ENCODE results near the gene EPB41L3. TPM values are rescaled to one million over a fixed set of nuclear protein-coding genes. Genes with fewer than 3 reads are reported as not detected.

Gene EPB41L3
- total RNA-seq, 2 experiments from 2014 or later = not detected

DNA sequence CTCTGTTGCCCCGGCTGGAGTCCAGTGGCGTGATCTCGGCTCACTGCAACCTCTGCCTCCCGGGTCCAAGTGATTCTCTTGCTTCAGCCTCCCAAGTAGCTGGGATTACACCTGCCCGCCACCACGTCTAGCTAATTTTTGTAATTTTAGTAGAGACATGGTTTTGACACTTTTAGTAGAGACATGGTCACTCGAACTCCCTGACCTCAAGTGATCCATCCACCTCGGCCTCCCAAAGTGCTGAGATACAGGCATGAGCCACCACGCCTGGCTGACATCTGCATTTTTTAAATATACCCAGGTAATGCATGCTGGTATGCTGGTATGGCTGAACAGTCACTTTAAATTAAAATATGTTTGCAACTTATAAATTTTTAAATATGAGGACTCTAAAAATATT is 91.9 kb downstream of the EPB41L3 start:
- no peak for DNase-seq (ENCODE audit: low spot score)
- CTCF ChIA-PET (ENCODE audit: unreplicated experiment) = no interaction called here
- Histone ChIP-seq H3K36me3 (ENCODE audit: insufficient read depth, low read length) (no peaks in the 10 kb centered on the region), H4K20me1 (ENCODE audit: insufficient read depth, low read length) (no peaks in the 10 kb centered on the region), H3K9me3 (ENCODE audit: low read length) (no peaks in the 10 kb centered on the region), H3K4me3 (ENCODE audit: low read depth, low read length, poor library complexity, severe bottlenecking) (no peak overlapping the region), H3K9me2 (ENCODE audit: insufficient read depth, low read length) (no peaks in the 10 kb centered on the region), H2AFZ (ENCODE audit: low read length) (no peak overlapping the region), H3K79me2 (ENCODE audit: insufficient read depth, low read depth, low read length) (no peaks in the 10 kb centered on the region), H3K4me2 (ENCODE audit: low read length) (no peak overlapping the region), H3K27ac (ENCODE audit: low read depth, low read length, poor library complexity, severe bottlenecking) (no peak overlapping the region), H3K4me1 (ENCODE audit: insufficient read depth, low read length, poor library complexity, severe bottlenecking) (no peaks in the 10 kb centered on the region)
- BruUV-seq (replicated peaks) = no TSS peak
- no peak for TF ChIP-seq EZH2phosphoT487 (IDR thresholded peaks at IDR 0.05; ENCODE audit: borderline replicate concordance, low read depth, low read length)
- TF ChIP-seq CTCF (conservative IDR thresholded peaks at IDR 0.05; ENCODE audit: low read length) = no peak
- intact Hi-C loops (cut with micrococcal nuclease; ENCODE audit: unreplicated experiment) = no loop called here
- POLR2A ChIA-PET = no interaction called here

DNA sequence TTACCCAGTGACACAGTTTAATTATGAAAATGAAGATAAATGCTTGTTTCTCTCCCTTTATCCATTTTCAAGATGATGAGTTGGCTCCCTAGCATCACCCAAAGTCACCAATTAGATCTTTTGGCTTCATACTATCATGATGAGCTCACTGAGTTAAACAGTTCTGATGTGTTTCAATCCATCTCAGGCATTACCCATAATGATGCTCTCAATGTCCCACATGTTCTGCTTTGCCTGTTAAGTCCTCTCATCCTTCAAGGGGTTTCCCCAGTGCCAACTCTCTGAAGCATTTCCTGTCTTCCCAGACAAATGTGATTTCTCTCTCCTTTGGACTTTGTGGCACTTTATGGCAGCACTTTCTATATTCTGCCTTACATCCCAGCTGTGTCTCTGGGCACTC is 92.6 kb downstream of the EPB41L3 start:
- CTCF ChIA-PET (ENCODE audit: unreplicated experiment) = no interaction called here
- Histone ChIP-seq H3K36me3 (ENCODE audit: insufficient read depth, low read length) (no peaks in the 10 kb centered on the region), H3K9me2 (ENCODE audit: insufficient read depth, low read length) (no peaks in the 10 kb centered on the region), H2AFZ (ENCODE audit: low read length) (no peak overlapping the region), H3K4me2 (ENCODE audit: low read length) (no peak overlapping the region), H3K9me3 (ENCODE audit: low read length) (no peaks in the 10 kb centered on the region), H3K79me2 (ENCODE audit: insufficient read depth, low read depth, low read length) (no peaks in the 10 kb centered on the region), H3K27ac (ENCODE audit: low read depth, low read length, poor library complexity, severe bottlenecking) (no peak overlapping the region), H4K20me1 (ENCODE audit: insufficient read depth, low read length) (no peaks in the 10 kb centered on the region), H3K4me1 (ENCODE audit: insufficient read depth, low read length, poor library complexity, severe bottlenecking) (no peaks in the 10 kb centered on the region), H3K4me3 (ENCODE audit: low read depth, low read length, poor library complexity, severe bottlenecking) (no peak overlapping the region)
- no peak for TF ChIP-seq CTCF (conservative IDR thresholded peaks at IDR 0.05; ENCODE audit: low read length)
- TF ChIP-seq EZH2phosphoT487 (IDR thresholded peaks at IDR 0.05; ENCODE audit: borderline replicate concordance, low read depth, low read length) = no peak
- intact Hi-C loops (cut with micrococcal nuclease; ENCODE audit: unreplicated experiment) = no loop called here
- DNase-seq (ENCODE audit: low spot score) = no peak
- no TSS peak for BruUV-seq (replicated peaks)
- POLR2A ChIA-PET = no interaction called here

- CTCF ChIA-PET (ENCODE audit: unreplicated experiment) = no interaction called here
- no peaks in the 10 kb centered on the region for H3K9me3 ChIP-seq (ENCODE audit: low read length)
These were observed 93.8 kb downstream of the EPB41L3 start for GRCh38 chr18:5449858-5450509.

More at GRCh38 chr18:5449858-5450509, 93.8 kb downstream of the EPB41L3 start:
- Histone ChIP-seq H3K9me2 (ENCODE audit: insufficient read depth, low read length) (no peaks in the 10 kb centered on the region), H3K4me2 (ENCODE audit: low read length) (no peak overlapping the region), H2AFZ (ENCODE audit: low read length) (no peak overlapping the region), H4K20me1 (ENCODE audit: insufficient read depth, low read length) (no peaks in the 10 kb centered on the region), H3K4me3 (ENCODE audit: low read depth, low read length, poor library complexity, severe bottlenecking) (no peak overlapping the region), H3K79me2 (ENCODE audit: insufficient read depth, low read depth, low read length) (no peaks in the 10 kb centered on the region), H3K4me1 (ENCODE audit: insufficient read depth, low read length, poor library complexity, severe bottlenecking) (peaks cover 4% of the 10 kb centered on the region), H3K36me3 (ENCODE audit: insufficient read depth, low read length) (no peaks in the 10 kb centered on the region), H3K27ac (ENCODE audit: low read depth, low read length, poor library complexity, severe bottlenecking) (no peak overlapping the region)
- no TSS peak for BruUV-seq (replicated peaks)
- POLR2A ChIA-PET = no interaction called here
- TF ChIP-seq CTCF (conservative IDR thresholded peaks at IDR 0.05; ENCODE audit: low read length) (no peak), EZH2phosphoT487 (IDR thresholded peaks at IDR 0.05; ENCODE audit: borderline replicate concordance, low read depth, low read length) (no peak)
- no peak for DNase-seq (ENCODE audit: low spot score)
- intact Hi-C loops (cut with micrococcal nuclease; ENCODE audit: unreplicated experiment) = loop anchor here (10.0 kb wide), 1 partner anchor 215 kb away; no protein-coding TSS in a partner anchor

Measured in OCI-LY7 (cell line).